ENCODE results near the gene PI4K2A. TPM values are rescaled to one million over a fixed set of nuclear protein-coding genes. Genes with fewer than 3 reads are reported as not detected.

PI4K2A gene
- total and polyA plus RNA-seq, 2 of the 13 experiments (the other 11 are each of a cell fraction or from before 2014, with no cell fraction given) = 10.9 to 14.3 TPM

- TF ChIP-seq, protein P1, sequence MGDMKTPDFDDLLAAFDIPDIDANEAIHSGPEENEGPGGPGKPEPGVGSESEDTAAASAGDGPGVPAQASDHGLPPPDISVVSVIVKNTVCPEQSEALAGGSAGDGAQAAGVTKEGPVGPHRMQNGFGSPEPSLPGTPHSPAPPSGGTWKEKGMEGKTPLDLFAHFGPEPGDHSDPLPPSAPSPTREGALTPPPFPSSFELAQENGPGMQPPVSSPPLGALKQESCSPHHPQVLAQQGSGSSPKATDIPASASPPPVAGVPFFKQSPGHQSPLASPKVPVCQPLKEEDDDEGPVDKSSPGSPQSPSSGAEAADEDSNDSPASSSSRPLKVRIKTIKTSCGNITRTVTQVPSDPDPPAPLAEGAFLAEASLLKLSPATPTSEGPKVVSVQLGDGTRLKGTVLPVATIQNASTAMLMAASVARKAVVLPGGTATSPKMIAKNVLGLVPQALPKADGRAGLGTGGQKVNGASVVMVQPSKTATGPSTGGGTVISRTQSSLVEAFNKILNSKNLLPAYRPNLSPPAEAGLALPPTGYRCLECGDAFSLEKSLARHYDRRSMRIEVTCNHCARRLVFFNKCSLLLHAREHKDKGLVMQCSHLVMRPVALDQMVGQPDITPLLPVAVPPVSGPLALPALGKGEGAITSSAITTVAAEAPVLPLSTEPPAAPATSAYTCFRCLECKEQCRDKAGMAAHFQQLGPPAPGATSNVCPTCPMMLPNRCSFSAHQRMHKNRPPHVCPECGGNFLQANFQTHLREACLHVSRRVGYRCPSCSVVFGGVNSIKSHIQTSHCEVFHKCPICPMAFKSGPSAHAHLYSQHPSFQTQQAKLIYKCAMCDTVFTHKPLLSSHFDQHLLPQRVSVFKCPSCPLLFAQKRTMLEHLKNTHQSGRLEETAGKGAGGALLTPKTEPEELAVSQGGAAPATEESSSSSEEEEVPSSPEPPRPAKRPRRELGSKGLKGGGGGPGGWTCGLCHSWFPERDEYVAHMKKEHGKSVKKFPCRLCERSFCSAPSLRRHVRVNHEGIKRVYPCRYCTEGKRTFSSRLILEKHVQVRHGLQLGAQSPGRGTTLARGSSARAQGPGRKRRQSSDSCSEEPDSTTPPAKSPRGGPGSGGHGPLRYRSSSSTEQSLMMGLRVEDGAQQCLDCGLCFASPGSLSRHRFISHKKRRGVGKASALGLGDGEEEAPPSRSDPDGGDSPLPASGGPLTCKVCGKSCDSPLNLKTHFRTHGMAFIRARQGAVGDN (CRISPR knock-in tag; IDR thresholded peaks at IDR 0.05) = peak; percentile 27; the same call in 1 of the 2 replicates
- TF ChIP-seq MAFK (conservative IDR thresholded peaks at IDR 0.05 in 1 of 2, IDR thresholded peaks at IDR 0.05 in 1 of 2; ENCODE audit: low read length in 2 of 2) = no peak
- no peak for TF ChIP-seq ADNP (CRISPR knock-in tag; IDR thresholded peaks at IDR 0.05)
- TF ChIP-seq, protein P2, sequence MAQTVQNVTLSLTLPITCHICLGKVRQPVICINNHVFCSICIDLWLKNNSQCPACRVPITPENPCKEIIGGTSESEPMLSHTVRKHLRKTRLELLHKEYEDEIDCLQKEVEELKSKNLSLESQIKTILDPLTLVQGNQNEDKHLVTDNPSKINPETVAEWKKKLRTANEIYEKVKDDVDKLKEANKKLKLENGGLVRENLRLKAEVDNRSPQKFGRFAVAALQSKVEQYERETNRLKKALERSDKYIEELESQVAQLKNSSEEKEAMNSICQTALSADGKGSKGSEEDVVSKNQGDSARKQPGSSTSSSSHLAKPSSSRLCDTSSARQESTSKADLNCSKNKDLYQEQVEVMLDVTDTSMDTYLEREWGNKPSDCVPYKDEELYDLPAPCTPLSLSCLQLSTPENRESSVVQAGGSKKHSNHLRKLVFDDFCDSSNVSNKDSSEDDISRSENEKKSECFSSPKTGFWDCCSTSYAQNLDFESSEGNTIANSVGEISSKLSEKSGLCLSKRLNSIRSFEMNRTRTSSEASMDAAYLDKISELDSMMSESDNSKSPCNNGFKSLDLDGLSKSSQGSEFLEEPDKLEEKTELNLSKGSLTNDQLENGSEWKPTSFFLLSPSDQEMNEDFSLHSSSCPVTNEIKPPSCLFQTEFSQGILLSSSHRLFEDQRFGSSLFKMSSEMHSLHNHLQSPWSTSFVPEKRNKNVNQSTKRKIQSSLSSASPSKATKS (CRISPR knock-in tag; IDR thresholded peaks at IDR 0.05) = peak; percentile 87; the same call in 1 of the 2 replicates
- no peak for TF ChIP-seq ZNF121 (CRISPR knock-in tag; IDR thresholded peaks at IDR 0.05)
- TF ChIP-seq RFX1 (IDR thresholded peaks at IDR 0.05) = no peak
- no peak for TF ChIP-seq ZXDC (CRISPR knock-in tag; IDR thresholded peaks at IDR 0.05)
- TF ChIP-seq FOXC1 (CRISPR knock-in tag; IDR thresholded peaks at IDR 0.05; ENCODE audit: borderline replicate concordance) = no peak
- TF ChIP-seq ZSCAN12 (CRISPR knock-in tag; IDR thresholded peaks at IDR 0.05) = no peak
- TF ChIP-seq NCOA5 (CRISPR knock-in tag; IDR thresholded peaks at IDR 0.05) = no peak
- TF ChIP-seq NFIB (CRISPR knock-in tag; IDR thresholded peaks at IDR 0.05; ENCODE audit: borderline replicate concordance) = no peak
- no peak for TF ChIP-seq ZBTB4 (CRISPR knock-in tag; IDR thresholded peaks at IDR 0.05; ENCODE audit: borderline replicate concordance)
- no peak for TF ChIP-seq ZNF775 (CRISPR knock-in tag; IDR thresholded peaks at IDR 0.05; ENCODE audit: borderline replicate concordance)
- TF ChIP-seq EED (CRISPR knock-in tag; IDR thresholded peaks at IDR 0.05) = no peak
- TF ChIP-seq, protein P3, sequence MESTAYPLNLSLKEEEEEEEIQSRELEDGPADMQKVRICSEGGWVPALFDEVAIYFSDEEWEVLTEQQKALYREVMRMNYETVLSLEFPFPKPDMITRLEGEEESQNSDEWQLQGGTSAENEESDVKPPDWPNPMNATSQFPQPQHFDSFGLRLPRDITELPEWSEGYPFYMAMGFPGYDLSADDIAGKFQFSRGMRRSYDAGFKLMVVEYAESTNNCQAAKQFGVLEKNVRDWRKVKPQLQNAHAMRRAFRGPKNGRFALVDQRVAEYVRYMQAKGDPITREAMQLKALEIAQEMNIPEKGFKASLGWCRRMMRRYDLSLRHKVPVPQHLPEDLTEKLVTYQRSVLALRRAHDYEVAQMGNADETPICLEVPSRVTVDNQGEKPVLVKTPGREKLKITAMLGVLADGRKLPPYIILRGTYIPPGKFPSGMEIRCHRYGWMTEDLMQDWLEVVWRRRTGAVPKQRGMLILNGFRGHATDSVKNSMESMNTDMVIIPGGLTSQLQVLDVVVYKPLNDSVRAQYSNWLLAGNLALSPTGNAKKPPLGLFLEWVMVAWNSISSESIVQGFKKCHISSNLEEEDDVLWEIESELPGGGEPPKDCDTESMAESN (CRISPR knock-in tag; conservative IDR thresholded peaks at IDR 0.05) = no peak
Measured at GRCh38 chr10:97685395-97685958, 45.0 kb downstream of the PI4K2A start (continued).
